Coronary artery (tissue), 2 donors: ENCODE measurements around the gene MAP3K4.
"Not testable (repeated sequence)": the region's sequence is repeated elsewhere in the genome, so short reads cannot be mapped to it uniquely, and the experiment has no call there.

Source experiments
- DNase-seq: peaks from one replicate; pipeline ENCODE4 v3.0.0-alpha.2; 2017; ENCODE audit warnings: low spot score
- H3K27ac ChIP-seq, 2 donors: fragments of 200-600 bp; sonication (generic); one replicate each; pipeline ENCODE4 v1.5.1; 2016 to 2019
- H3K4me3 ChIP-seq: fragments of 200-600 bp; sonication (generic); 2 replicates; pipeline ENCODE4 v1.5.1; 2016; ENCODE audit warnings: mild to moderate bottlenecking, moderate library complexity
- TF ChIP-seq, protein P1 (sequence below): fragments of 200-600 bp; sonication (generic); IDR thresholded peaks from one replicate; pipeline ENCODE4 v1.5.1; 2019; ENCODE audit warnings: antibody characterized with exemption

MAP3K4 gene

DNA sequence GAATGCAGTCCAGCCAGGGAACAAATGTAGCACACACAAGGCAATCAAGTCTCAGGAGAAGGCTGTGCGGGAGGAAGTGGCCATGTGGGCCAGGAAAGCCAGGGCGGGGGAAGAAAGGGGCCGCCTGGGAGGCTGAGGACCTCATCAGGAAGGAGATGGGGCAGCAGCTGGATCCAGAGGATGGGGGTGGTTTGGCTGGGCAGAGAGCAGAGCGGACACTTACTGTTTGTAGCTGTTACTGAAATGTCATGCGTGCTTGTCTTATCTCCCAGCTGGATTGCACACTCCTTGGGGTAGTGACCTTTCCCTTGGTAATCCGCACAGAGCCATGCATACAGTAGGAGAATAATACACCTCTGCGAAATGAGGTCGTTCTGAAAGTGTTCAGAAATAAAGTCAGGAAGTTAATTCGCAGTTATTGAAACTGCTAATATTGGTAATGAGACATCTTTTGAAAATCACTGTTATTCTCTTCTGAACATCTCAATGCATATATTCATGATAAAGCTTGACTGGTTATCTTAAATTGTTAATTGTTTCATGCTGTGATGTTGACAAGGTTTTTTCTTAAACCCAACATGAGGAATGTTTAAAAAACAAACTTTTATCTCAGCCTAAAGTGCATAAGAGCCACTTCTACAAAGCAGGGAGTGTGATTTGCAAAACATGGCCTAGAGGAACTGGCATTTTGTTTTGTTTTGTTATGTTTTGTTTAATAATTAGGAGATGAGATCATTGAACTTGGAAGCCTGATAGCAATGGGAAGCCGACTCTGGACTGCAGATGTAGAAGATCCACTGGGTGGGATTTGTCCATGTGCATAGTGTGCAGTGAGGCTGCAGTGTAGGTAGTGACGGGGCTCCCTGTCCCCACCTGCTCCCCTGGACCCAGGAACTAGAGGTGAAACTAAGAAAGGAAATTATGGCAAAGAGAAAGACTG is 18.0 kb upstream of the MAP3K4 start:
- Histone ChIP-seq H3K4me3 (no peak overlapping the region), H3K27ac (peak overlapping the region in 1 of 2 donors; percentile 13)
- TF ChIP-seq, protein P1, sequence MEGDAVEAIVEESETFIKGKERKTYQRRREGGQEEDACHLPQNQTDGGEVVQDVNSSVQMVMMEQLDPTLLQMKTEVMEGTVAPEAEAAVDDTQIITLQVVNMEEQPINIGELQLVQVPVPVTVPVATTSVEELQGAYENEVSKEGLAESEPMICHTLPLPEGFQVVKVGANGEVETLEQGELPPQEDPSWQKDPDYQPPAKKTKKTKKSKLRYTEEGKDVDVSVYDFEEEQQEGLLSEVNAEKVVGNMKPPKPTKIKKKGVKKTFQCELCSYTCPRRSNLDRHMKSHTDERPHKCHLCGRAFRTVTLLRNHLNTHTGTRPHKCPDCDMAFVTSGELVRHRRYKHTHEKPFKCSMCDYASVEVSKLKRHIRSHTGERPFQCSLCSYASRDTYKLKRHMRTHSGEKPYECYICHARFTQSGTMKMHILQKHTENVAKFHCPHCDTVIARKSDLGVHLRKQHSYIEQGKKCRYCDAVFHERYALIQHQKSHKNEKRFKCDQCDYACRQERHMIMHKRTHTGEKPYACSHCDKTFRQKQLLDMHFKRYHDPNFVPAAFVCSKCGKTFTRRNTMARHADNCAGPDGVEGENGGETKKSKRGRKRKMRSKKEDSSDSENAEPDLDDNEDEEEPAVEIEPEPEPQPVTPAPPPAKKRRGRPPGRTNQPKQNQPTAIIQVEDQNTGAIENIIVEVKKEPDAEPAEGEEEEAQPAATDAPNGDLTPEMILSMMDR = no peak
- no peak for DNase-seq

DNA sequence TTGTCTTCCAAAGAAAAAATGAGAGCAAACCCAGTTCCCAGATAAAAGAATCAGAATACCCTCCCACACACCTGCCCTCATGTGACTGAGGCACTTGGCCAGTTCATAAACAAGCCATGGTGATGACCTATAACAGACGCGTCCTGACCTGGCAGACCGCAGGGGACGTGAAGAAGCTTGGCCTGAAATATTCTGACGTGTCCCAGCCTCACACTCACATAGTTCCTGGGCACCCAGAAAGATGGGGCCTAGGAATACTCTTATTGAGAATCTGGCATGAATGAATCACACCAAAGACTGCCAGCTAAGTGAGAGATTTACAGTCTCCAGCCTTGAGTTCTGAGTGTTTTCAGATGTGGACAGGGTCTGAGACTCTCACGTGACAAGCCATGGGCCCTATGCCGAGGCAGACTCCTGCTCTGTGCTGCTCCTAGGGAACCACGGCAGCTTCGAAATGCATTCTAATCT is 17.2 kb upstream of the MAP3K4 start:
- no peak overlapping the region for H3K27ac ChIP-seq
- TF ChIP-seq, protein P1 = no peak
- DNase-seq = no peak
- H3K4me3 ChIP-seq = no peak overlapping the region

DNA sequence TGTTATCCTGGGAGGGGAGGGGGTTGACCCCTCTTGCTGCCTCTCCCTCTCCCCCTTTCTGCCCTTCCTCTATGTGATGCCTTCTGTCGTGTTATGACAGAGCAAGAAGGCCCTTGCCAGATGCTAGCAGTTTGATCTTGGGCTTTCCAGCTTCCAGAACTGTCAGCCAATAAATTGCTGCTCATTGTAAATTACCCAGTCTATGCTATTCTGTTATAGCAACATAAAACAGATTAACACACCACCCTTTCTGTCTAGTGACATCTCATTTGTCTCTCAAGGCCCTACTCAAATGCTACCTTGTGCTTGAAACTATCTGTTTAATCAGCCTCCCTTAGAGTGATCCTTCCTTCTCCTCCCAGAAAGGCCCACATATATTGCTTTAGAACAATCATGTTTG is 16.4 kb upstream of the MAP3K4 start:
- H3K27ac ChIP-seq = no peak overlapping the region
- TF ChIP-seq, protein P1 = no peak
- no peak overlapping the region for H3K4me3 ChIP-seq
- no peak for DNase-seq

DNA sequence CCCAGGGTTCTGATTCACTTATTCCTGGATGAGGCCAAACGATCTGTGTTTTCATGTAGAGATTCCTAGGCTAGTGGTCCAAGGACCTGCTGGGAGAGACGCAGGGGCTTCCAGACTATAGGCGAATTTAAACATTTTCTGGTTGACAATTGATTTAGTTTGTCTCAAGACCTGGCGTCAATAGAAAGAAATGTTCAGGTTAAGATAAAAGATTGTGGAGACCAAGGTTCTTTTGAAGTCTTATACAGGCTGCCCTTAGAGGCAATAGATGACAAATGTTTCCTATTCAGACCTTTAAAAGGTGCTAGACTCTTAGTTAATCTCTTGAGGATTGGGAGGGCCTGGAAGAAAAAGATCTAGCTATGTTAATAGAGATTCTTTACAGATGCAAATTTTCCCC is 15.6 kb upstream of the MAP3K4 start:
- DNase-seq, H3K27ac ChIP-seq, H3K4me3 ChIP-seq: not testable (repeated sequence)

DNA sequence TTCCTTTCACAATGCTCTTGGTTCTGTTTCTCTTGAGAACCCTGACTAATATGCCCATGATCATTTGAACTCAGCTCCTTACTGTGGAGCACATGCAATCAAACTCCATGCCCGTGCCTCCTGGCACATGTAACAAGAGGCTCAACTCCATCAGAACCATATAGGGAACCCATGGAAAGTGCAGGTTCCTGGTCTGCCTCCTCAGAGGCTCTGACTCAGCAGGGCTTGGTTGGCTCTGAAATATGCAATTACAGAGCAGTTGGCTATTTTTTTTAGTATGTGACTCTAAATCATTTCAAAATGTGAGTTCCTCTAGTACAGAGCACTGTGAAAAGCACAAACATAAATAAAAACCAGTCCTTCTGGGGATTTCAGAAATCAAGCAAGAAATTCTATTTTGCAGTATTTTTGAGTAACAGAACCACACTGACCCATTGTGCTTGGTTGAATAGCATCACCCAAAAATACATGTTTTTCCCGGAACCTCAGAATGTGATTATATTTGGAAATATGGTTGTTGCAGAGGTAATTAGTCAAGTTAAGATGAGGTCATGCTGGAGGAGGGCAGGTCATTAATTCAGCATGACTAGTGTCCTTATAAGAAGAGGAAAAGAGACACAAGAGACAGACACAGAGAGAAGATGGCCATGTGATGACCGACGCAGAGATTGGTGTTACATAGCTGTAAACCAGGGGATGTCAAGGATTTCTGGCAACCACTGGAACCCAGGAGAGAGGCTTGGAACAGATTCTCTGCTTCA is 13.2 kb upstream of the MAP3K4 start:
- TF ChIP-seq, protein P1 = no peak
- Histone ChIP-seq H3K4me3 (no peak overlapping the region), H3K27ac (peak overlapping the region in 1 of 2 donors; percentile 31)
- DNase-seq = no peak

DNA sequence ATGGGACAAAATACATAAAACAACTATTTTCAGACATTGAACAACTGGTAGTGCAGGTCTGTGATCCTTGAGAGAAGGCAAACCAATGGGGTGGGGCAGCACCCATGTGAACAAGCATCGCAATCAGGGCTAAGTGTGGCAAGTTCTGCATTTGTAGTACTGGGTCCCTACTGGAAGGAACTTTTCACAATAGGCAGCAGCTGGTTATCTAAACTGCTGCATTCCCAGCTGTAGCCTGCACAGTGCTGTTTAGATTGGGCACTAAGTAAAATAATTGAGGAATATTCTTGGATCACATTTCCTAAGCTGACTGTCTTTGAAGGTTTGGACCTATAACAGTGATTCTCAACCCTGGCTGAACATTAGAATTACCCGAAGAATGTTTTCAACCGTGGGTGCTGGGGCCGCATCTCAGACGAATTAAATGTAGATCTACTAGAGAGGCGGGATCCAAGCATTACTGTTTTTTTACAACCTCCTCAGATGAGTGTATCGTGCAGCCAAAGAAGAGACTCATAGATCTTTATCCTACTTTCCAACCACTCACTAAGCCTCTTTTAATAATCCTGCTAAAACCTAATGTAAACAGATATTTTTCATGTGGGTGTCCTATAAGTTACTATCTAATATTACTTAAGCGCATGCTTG is 12.4 kb upstream of the MAP3K4 start:
- DNase-seq = no peak
- TF ChIP-seq, protein P1 = no peak
- Histone ChIP-seq H3K4me3 (no peak overlapping the region), H3K27ac (peak overlapping the region in 1 of 2 donors; percentile 31)

DNA sequence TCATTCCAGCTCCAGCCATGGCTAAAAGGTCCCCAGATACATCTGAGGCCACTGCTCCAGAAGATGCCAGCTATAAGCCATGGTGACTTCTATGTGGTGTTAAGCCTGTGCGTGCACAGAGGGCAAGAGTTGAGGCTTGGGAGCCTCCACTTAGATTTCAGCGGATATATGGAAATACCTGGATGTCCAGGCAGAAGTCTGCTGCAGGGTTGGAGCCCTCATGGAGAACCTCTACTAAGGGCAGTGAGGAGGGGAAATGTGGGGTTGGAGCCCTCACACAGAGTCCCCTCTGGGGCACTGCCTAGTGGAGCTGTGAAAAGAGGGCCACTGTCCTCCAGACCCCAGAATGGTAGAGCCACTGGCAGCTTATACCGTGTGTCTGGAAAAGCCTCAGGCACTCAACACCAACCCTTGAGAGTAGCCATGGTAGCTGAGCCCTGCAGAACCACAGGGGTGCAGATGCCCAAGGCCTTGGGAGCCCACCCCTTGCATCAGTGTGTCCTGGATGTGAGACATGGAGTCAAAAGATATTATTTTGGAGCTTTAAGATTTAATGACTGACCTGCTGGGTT is 8.1 kb upstream of the MAP3K4 start:
- H3K4me3 ChIP-seq, DNase-seq, H3K27ac ChIP-seq: not testable (repeated sequence)
